OCI-LY1 (cell line): ENCODE results near the gene FLVCR2.

Source experiments
- H2AFZ ChIP-seq: fragments of 200-600 bp; sonication (generic), shearing (Covaris generic); 2 replicates; pipeline ENCODE4 v1.6.0; 2014; ENCODE audit warnings: antibody characterized with exemption, mild to moderate bottlenecking, low read length
- H3F3A ChIP-seq: fragments of 200-600 bp; sonication (generic), shearing (Covaris generic); 2 replicates; pipeline ENCODE4 v1.6.0; 2014; ENCODE audit warnings: mild to moderate bottlenecking, antibody characterized with exemption, low read length, moderate library complexity; ENCODE audit not compliant: insufficient read depth
- H3K27ac ChIP-seq: fragments of 200-600 bp; sonication (generic); 2 replicates; pipeline ENCODE4 v1.5.1; 2014; ENCODE audit warnings: low read length, mixed run types, mild to moderate bottlenecking, low read depth; ENCODE audit not compliant: poor library complexity, severe bottlenecking
- H3K27me3 ChIP-seq: fragments of 200-600 bp; sonication (generic); 2 replicates; pipeline ENCODE4 v1.6.0; 2014; ENCODE audit warnings: antibody characterized with exemption, mild to moderate bottlenecking, low read length, moderate library complexity; ENCODE audit not compliant: insufficient read depth
- H3K36me3 ChIP-seq: fragments of 200-600 bp; sonication (generic); 2 replicates; pipeline ENCODE4 v1.6.1; 2014; ENCODE audit warnings: mild to moderate bottlenecking, antibody characterized with exemption, low read length, moderate library complexity, mixed read lengths; ENCODE audit not compliant: insufficient read depth
- H3K4me1 ChIP-seq: fragments of 200-600 bp; sonication (generic); 2 replicates; pipeline ENCODE4 v1.5.1; 2014; ENCODE audit warnings: mild to moderate bottlenecking, low read length, moderate library complexity; ENCODE audit not compliant: insufficient read depth, severe bottlenecking
- H3K4me2 ChIP-seq: fragments of 200-600 bp; sonication (generic), shearing (Covaris generic); 2 replicates; pipeline ENCODE4 v1.6.1; 2014; ENCODE audit warnings: low read length
- H3K4me3 ChIP-seq: fragments of 200-600 bp; sonication (generic); 2 replicates; pipeline ENCODE4 v1.5.1; 2014; ENCODE audit warnings: low read length, low read depth, mild to moderate bottlenecking, mixed read lengths; ENCODE audit not compliant: poor library complexity, severe bottlenecking
- H3K79me2 ChIP-seq: fragments of 200-600 bp; shearing (Covaris generic); 2 replicates; pipeline ENCODE4 v1.6.1; 2016; ENCODE audit warnings: mixed run types, low read length, mixed read lengths; ENCODE audit not compliant: insufficient read depth
- H3K9ac ChIP-seq: fragments of 200-600 bp; sonication (generic), shearing (Covaris generic); 2 replicates; pipeline ENCODE4 v1.6.1; 2014; ENCODE audit warnings: mild to moderate bottlenecking, low read length, mixed read lengths
- H3K9me2 ChIP-seq: fragments of 200-600 bp; sonication (generic), shearing (Covaris generic); 2 replicates; pipeline ENCODE4 v1.6.1; 2014; ENCODE audit warnings: low read depth, mild to moderate bottlenecking, low read length, mixed read lengths
- H3K9me3 ChIP-seq: fragments of 200-600 bp; shearing (Covaris generic); 2 replicates; pipeline ENCODE4 v1.6.1; 2014; ENCODE audit warnings: low read length, mixed read lengths
- H4K20me1 ChIP-seq: fragments of 200-600 bp; sonication (generic), shearing (Covaris generic); 2 replicates; pipeline ENCODE4 v1.6.0; 2016; ENCODE audit warnings: mild to moderate bottlenecking, low read length; ENCODE audit not compliant: insufficient read depth
- CTCF ChIP-seq: fragments of 200-600 bp; sonication (generic), shearing (Covaris generic); IDR thresholded peaks from 2 replicates; pipeline ENCODE4 v1.5.1; 2017; ENCODE audit warnings: mild to moderate bottlenecking, antibody characterized with exemption, low read length, moderate library complexity, mixed read lengths
- EZH2 ChIP-seq: fragments of 200-600 bp; sonication (generic), shearing (Covaris generic); IDR thresholded peaks from 2 replicates; pipeline ENCODE4 v1.8.0; 2017; ENCODE audit warnings: borderline replicate concordance, mixed run types, mild to moderate bottlenecking, antibody characterized with exemption, low read length, moderate library complexity, mixed read lengths

Gene FLVCR2

GRCh38 chr14:75549169-75549568 lies 29.3 kb upstream of the FLVCR2 start:
- no peak overlapping the region for H3K27ac ChIP-seq
- H3K4me3 ChIP-seq, result no peak overlapping the region
- no peak overlapping the region for H3K9ac ChIP-seq
- H3K27me3 ChIP-seq, result peaks cover 5% of the 10 kb centered on the region; the same call in 1 of the 2 replicates
- no peaks in the 10 kb centered on the region for H3K36me3 ChIP-seq
- H4K20me1 ChIP-seq, result no peaks in the 10 kb centered on the region
- H2AFZ ChIP-seq, result no peak overlapping the region
- TF ChIP-seq CTCF (no peak), EZH2 (no peak)
- H3K4me1 ChIP-seq, result no peaks in the 10 kb centered on the region
- no peaks in the 10 kb centered on the region for H3K9me3 ChIP-seq
- H3F3A ChIP-seq, result no peaks in the 10 kb centered on the region
- H3K9me2 ChIP-seq, result no peaks in the 10 kb centered on the region
- no peaks in the 10 kb centered on the region for H3K79me2 ChIP-seq
- no peak overlapping the region for H3K4me2 ChIP-seq

GRCh38 chr14:75551021-75551420 lies 27.4 kb upstream of the FLVCR2 start:
- Histone ChIP-seq H3K27ac (no peak overlapping the region), H3K4me3 (no peak overlapping the region), H3K79me2 (no peaks in the 10 kb centered on the region), H3K9me2 (no peaks in the 10 kb centered on the region), H3K27me3 (peaks cover 5% of the 10 kb centered on the region; the same call in 1 of the 2 replicates), H3K4me1 (no peaks in the 10 kb centered on the region), H3K4me2 (no peak overlapping the region), H3K36me3 (no peaks in the 10 kb centered on the region), H2AFZ (no peak overlapping the region), H4K20me1 (no peaks in the 10 kb centered on the region), H3F3A (no peaks in the 10 kb centered on the region), H3K9ac (no peak overlapping the region), H3K9me3 (no peaks in the 10 kb centered on the region)
- TF ChIP-seq EZH2 (no peak), CTCF (no peak)

- Histone ChIP-seq H3K9me2 (no peaks in the 10 kb centered on the region), H3K36me3 (no peaks in the 10 kb centered on the region), H2AFZ (no peak overlapping the region), H3K4me3 (no peak overlapping the region), H3F3A (no peaks in the 10 kb centered on the region), H3K4me1 (no peaks in the 10 kb centered on the region), H3K9me3 (no peaks in the 10 kb centered on the region), H3K27me3 (peaks cover 5% of the 10 kb centered on the region; the same call in 1 of the 2 replicates), H3K9ac (no peak overlapping the region), H3K27ac (no peak overlapping the region), H4K20me1 (no peaks in the 10 kb centered on the region), H3K79me2 (no peaks in the 10 kb centered on the region), H3K4me2 (no peak overlapping the region)
- no peak for TF ChIP-seq EZH2
- no peak for TF ChIP-seq CTCF
These were observed 25.3 kb upstream of the FLVCR2 start for GRCh38 chr14:75553157-75553556.
